HEK293 (cell line): ENCODE data around the gene DDT.
"Not testable (repeated sequence)": the region's sequence is repeated elsewhere in the genome, so short reads cannot be mapped to it uniquely, and the experiment has no call there.

Source experiments
- CTCF ChIA-PET: fragments of 350-600 bp; formaldehyde crosslinking; extraction: SDS; loops from one replicate; lab custom pipeline; 2021; ENCODE audit warnings: antibody characterized with exemption; lab: Yijun Ruan, JAX
- POLR2A ChIA-PET: fragments of 300-600 bp; formaldehyde crosslinking; extraction: SDS; loops from one replicate; lab custom pipeline; 2020; ENCODE audit warnings: antibody characterized with exemption, inconsistent platforms; lab: Yijun Ruan, JAX
- H3K27ac ChIP-seq: fragments of 200-500 bp; sonication (Bioruptor generic); 2 replicates; pipeline ENCODE4 v1.5.1; 2014; ENCODE audit warnings: low read depth, low read length, control low read depth, inconsistent platforms; ENCODE audit errors: extremely low read depth
- H3K36me3 ChIP-seq, 2 experiments: fragments of 200-500 bp in 1 of 2; sonication (Bioruptor generic) in 1 of 2; 1 replicate in 1 of 2; 2 replicates in 1 of 2; pipeline ENCODE4 v1.5.1; 2014 to 2017; ENCODE audit warnings: inconsistent platforms in 2 of 2, low read length in 2 of 2; ENCODE audit not compliant: control insufficient read depth in 2 of 2, insufficient read depth in 1 of 2
- H3K4me1 ChIP-seq: fragments of 200-500 bp; sonication (Bioruptor generic); 2 replicates; pipeline ENCODE4 v1.5.1; 2014; ENCODE audit warnings: mild to moderate bottlenecking, low read length, inconsistent platforms; ENCODE audit not compliant: control insufficient read depth, insufficient read depth
- H3K4me3 ChIP-seq: 2 replicates; pipeline ENCODE4 v1.5.1; 2011; ENCODE audit warnings: low read depth, mild to moderate bottlenecking, control low read depth, low read length, moderate library complexity
- H3K9me3 ChIP-seq: fragments of 200-500 bp; sonication (Bioruptor generic); 2 replicates; pipeline ENCODE4 v1.5.1; 2014; ENCODE audit warnings: low read depth, low read length, inconsistent platforms; ENCODE audit not compliant: control insufficient read depth, insufficient read depth
- BCL11B ChIP-seq: fragments of 450-650 bp; formaldehyde crosslinking; IDR thresholded peaks from 2 replicates; pipeline ENCODE4 v1.5.1; 2016; ENCODE audit warnings: low read depth, missing biosample characterization, missing genetic modification characterization
- PRDM1 ChIP-seq: fragments of 450-650 bp; formaldehyde crosslinking; IDR thresholded peaks from 2 replicates; pipeline ENCODE4; 2016; ENCODE audit warnings: missing biosample characterization, missing genetic modification characterization
- ZNF112 ChIP-seq: fragments of 450-650 bp; formaldehyde crosslinking; IDR thresholded peaks from 2 replicates; pipeline ENCODE4 v1.5.0; 2017; ENCODE audit warnings: missing biosample characterization, missing genetic modification characterization
- ZNF121 ChIP-seq: fragments of 450-650 bp; formaldehyde crosslinking; IDR thresholded peaks from 2 replicates; pipeline ENCODE4 v1.5.1; 2016; ENCODE audit warnings: missing biosample characterization, missing genetic modification characterization
- ZNF140 ChIP-seq: fragments of 450-650 bp; formaldehyde crosslinking; IDR thresholded peaks from 2 replicates; pipeline ENCODE4 v1.5.1; 2016; ENCODE audit warnings: missing biosample characterization, missing genetic modification characterization
- ZNF146 ChIP-seq: fragments of 450-650 bp; formaldehyde crosslinking; IDR thresholded peaks from 2 replicates; pipeline ENCODE4 v1.5.1; 2016; ENCODE audit warnings: missing biosample characterization, missing genetic modification characterization
- ZNF16 ChIP-seq: fragments of 450-650 bp; formaldehyde crosslinking; IDR thresholded peaks from 2 replicates; pipeline ENCODE4 v1.5.1; 2016; ENCODE audit warnings: low read depth, missing biosample characterization, missing genetic modification characterization
- ZNF221 ChIP-seq: fragments of 450-650 bp; formaldehyde crosslinking; IDR thresholded peaks from 2 replicates; pipeline ENCODE4 v1.5.1; 2017; ENCODE audit warnings: missing biosample characterization, missing genetic modification characterization, borderline replicate concordance
- ZNF335 ChIP-seq: fragments of 450-650 bp; formaldehyde crosslinking; conservative IDR thresholded peaks from 2 replicates; pipeline ENCODE4 v1.5.1; 2016; ENCODE audit warnings: missing biosample characterization, missing genetic modification characterization
- ZNF664 ChIP-seq: fragments of 450-650 bp; formaldehyde crosslinking; IDR thresholded peaks from 2 replicates; pipeline ENCODE4 v1.5.1; 2016; ENCODE audit warnings: missing biosample characterization, missing genetic modification characterization
- ZNF670 ChIP-seq: fragments of 450-650 bp; formaldehyde crosslinking; IDR thresholded peaks from 2 replicates; pipeline ENCODE4 v1.5.1; 2016; ENCODE audit warnings: missing biosample characterization, missing genetic modification characterization, low read depth
- TF ChIP-seq, protein P1 (sequence below): fragments of 450-650 bp; formaldehyde crosslinking; IDR thresholded peaks from 2 replicates; pipeline ENCODE4 v1.5.1; 2016; ENCODE audit warnings: missing biosample characterization, missing genetic modification characterization
- TF ChIP-seq, protein P2 (sequence below): fragments of 450-650 bp; formaldehyde crosslinking; IDR thresholded peaks from 2 replicates; pipeline ENCODE4 v1.5.1; 2016; ENCODE audit warnings: missing biosample characterization, missing genetic modification characterization, low read depth
- TF ChIP-seq, protein P3 (sequence below): fragments of 450-650 bp; formaldehyde crosslinking; IDR thresholded peaks from 2 replicates; pipeline ENCODE4 v1.5.1; 2016; ENCODE audit warnings: missing biosample characterization, missing genetic modification characterization

DDT gene

DNA sequence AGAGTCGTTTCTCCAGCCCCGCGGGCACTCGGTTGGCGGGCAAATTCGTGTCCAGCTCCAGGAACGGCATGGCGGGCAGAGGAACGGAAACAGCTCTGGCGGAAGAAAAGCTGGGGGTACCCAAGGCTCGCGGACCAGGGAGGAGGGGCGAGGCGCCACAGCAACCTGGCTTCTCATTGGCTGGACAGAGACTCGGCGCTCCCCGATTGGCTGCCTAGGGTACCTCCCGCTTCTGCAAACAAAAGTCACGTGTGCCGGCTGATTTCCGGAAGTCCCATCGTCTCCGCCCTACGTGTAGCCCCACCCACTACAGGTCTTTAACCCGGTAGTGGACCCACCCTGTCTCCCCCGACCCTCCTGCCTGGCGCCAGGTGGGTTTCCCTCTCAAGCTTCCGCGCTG lies at the start of gene DDT:
Gene DDT (minus strand): TSS at position 97 of the 400 bp plus-strand sequence. CDS start 27 bp downstream, at position 70.
- CTCF ChIA-PET: not testable (repeated sequence)

DNA sequence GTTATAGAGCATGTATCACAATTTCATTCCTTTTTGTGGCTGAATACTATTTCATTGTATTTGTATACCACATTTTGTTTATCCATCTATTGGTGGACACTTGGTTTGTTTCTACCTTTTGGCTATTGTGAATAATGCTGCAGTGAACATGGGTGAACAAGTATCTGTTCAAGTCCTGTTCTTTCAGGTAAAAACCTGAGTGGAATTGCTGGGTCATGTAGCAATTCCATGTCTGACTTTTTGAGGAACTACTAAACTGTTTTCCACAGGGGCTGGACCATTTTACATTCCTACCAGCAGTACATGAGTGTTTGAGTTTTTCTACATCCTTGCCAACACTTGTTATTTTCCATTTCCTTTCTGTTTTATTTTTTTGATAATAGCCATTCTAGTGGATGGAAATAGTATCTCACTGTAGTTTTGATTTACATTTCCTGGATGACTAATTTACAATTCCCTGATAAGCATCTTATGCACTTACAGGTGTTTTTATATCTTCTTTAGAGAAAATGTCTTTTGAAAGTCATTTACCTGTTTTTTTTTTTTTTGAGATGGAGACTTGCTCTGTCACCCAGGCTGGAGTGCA lies 49.1 kb upstream of the DDT start:
- ChIA-PET POLR2A (no interaction called here), CTCF (interaction anchor here (0.7 kb wide), 1 partner anchor 121 kb away, joined by 3 read pairs; no protein-coding TSS in a partner anchor)
- no peak overlapping the region for H3K27ac ChIP-seq
- H3K9me3 ChIP-seq: no peaks in the 10 kb centered on the region
- H3K36me3 ChIP-seq: peaks cover 0 to 6% of the 10 kb centered on the region in 2 experiments; a peak in 1 of 3 replicates
- H3K4me3 ChIP-seq: no peak overlapping the region
- TF ChIP-seq ZNF140 (tag by site-specific recombination): peak; percentile 91
- TF ChIP-seq ZNF16 (tag by site-specific recombination): no peak
- peak; percentile 49; the same call in 1 of the 2 replicates for TF ChIP-seq ZNF146
- TF ChIP-seq ZNF221 (tag by site-specific recombination): no peak
- no peak for TF ChIP-seq ZNF670 (tag by site-specific recombination)
- H3K4me1 ChIP-seq: peaks cover 21% of the 10 kb centered on the region

More for the DNA sequence above, at the start of gene DDT:
- H3K4me3 ChIP-seq, H3K9me3 ChIP-seq, H3K27ac ChIP-seq, H3K4me1 ChIP-seq, POLR2A ChIA-PET: not testable (repeated sequence)
- H3K36me3 ChIP-seq: peaks cover 0 to 28% of the 10 kb centered on the region in 2 experiments; a peak in 2 of 3 replicates

DNA sequence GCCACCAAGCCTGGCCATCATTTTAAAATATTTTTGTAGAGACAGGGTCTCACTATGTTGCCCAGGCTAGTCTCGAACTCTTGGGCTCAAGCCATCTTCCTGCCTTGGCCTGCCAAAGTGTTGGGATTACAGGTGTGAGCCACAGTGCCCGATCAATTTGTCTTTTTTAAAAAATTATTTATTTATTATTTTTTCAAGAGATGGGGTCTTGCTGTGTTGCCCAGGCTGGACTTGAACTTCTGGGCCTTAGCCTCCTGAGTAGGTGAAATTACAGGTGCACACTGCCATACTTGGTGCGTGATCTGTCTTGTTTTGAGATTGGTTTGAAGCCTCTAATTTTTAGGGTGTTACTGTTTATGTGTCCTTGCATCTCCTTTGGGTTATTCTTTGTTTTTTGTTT lies 47.1 kb upstream of the DDT start:
- peaks cover 8 to 11% of the 10 kb centered on the region in 2 experiments; a peak in 2 of 3 replicates for H3K36me3 ChIP-seq
- CTCF ChIA-PET: no interaction called here
- H3K27ac ChIP-seq: no peak overlapping the region
- TF ChIP-seq ZNF121 (tag by site-specific recombination) (peak; percentile 95), ZNF335 (no peak)
- 0 out of 2 replicates have a peak, but pooled peaks cover 7% of the 10 kb centered on the region for H3K4me1 ChIP-seq
- POLR2A ChIA-PET: no interaction called here
- no peaks in the 10 kb centered on the region for H3K9me3 ChIP-seq
- H3K4me3 ChIP-seq: no peak overlapping the region

DNA sequence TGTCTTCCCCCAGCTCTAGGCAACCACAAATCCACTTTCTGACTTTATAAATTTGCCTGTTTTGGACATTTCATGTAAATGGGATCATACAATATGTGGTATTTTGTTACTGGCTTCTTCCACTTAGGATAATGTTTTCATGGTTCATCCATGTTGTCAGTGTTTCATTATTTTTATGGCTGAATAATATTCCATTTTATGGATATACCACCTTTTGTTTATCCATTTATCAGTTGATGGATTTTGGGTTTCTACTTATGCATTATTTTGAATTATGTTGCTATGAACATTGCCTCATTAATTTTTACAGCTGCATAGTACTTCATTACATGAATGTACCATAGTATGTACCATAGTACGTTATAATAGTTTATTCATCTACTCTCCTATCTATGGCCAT lies 41.9 kb upstream of the DDT start:
- Histone ChIP-seq H3K4me1 (no peaks in the 10 kb centered on the region), H3K9me3 (no peaks in the 10 kb centered on the region), H3K36me3 (peaks cover 5 to 8% of the 10 kb centered on the region in 2 experiments; a peak in 2 of 3 replicates), H3K27ac (no peak overlapping the region), H3K4me3 (no peak overlapping the region)
- ChIA-PET POLR2A (interaction anchor here (0.6 kb wide), 1 partner anchor 254 kb away, joined by 4 read pairs; the partner anchor contains the start of gene C22orf15), CTCF (interaction anchor here (1.2 kb wide), 1 partner anchor 141 kb away, joined by 3 read pairs; no protein-coding TSS in a partner anchor)
- TF ChIP-seq, protein P1, sequence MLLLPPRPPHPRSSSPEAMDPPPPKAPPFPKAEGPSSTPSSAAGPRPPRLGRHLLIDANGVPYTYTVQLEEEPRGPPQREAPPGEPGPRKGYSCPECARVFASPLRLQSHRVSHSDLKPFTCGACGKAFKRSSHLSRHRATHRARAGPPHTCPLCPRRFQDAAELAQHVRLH (tag by site-specific recombination): peak; percentile 61; the same call in 1 of the 2 replicates
- no peak for TF ChIP-seq ZNF664
- TF ChIP-seq ZNF112: no peak
- TF ChIP-seq, protein P2, sequence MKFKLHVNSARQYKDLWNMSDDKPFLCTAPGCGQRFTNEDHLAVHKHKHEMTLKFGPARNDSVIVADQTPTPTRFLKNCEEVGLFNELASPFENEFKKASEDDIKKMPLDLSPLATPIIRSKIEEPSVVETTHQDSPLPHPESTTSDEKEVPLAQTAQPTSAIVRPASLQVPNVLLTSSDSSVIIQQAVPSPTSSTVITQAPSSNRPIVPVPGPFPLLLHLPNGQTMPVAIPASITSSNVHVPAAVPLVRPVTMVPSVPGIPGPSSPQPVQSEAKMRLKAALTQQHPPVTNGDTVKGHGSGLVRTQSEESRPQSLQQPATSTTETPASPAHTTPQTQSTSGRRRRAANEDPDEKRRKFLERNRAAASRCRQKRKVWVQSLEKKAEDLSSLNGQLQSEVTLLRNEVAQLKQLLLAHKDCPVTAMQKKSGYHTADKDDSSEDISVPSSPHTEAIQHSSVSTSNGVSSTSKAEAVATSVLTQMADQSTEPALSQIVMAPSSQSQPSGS (tag by site-specific recombination): no peak
- peak; percentile 89 for TF ChIP-seq ZNF146
- no peak for TF ChIP-seq BCL11B (tag by site-specific recombination)
- TF ChIP-seq, protein P3, sequence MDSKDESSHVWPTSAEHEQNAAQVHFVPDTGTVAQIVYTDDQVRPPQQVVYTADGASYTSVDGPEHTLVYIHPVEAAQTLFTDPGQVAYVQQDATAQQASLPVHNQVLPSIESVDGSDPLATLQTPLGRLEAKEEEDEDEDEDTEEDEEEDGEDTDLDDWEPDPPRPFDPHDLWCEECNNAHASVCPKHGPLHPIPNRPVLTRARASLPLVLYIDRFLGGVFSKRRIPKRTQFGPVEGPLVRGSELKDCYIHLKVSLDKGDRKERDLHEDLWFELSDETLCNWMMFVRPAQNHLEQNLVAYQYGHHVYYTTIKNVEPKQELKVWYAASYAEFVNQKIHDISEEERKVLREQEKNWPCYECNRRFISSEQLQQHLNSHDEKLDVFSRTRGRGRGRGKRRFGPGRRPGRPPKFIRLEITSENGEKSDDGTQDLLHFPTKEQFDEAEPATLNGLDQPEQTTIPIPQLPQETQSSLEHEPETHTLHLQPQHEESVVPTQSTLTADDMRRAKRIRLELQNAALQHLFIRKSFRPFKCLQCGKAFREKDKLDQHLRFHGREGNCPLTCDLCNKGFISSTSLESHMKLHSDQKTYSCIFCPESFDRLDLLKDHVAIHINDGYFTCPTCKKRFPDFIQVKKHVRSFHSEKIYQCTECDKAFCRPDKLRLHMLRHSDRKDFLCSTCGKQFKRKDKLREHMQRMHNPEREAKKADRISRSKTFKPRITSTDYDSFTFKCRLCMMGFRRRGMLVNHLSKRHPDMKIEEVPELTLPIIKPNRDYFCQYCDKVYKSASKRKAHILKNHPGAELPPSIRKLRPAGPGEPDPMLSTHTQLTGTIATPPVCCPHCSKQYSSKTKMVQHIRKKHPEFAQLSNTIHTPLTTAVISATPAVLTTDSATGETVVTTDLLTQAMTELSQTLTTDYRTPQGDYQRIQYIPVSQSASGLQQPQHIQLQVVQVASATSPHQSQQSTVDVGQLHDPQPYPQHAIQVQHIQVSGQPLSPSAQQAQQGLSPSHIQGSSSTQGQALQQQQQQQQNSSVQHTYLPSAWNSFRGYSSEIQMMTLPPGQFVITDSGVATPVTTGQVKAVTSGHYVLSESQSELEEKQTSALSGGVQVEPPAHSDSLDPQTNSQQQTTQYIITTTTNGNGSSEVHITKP (tag by site-specific recombination): no peak
- no peak for TF ChIP-seq PRDM1
